GM21390 (cell line): ENCODE results near the gene NKD2.
"Not testable (repeated sequence)": the region's sequence is repeated elsewhere in the genome, so short reads cannot be mapped to it uniquely, and the experiment has no call there.

Experiments used
- ATAC-seq: cut with Tn5 transposase; IDR thresholded peaks from one replicate; pipeline ENCODE4 v1.9.1; 2021; ENCODE audit not compliant: unreplicated experiment

Gene NKD2

GRCh38 chr5:1054799-1055775, 46.5 kb downstream of the NKD2 start:
- no peak for ATAC-seq

GRCh38 chr5:1055896-1056610, 47.5 kb downstream of the NKD2 start:
- no peak for ATAC-seq

GRCh38 chr5:1056611-1057484, 48.2 kb downstream of the NKD2 start:
- ATAC-seq: no peak

GRCh38 chr5:1057485-1058082, 49.0 kb downstream of the NKD2 start:
- ATAC-seq: no peak

- no peak for ATAC-seq
Observed at GRCh38 chr5:1058083-1058945, 49.7 kb downstream of the NKD2 start.

- ATAC-seq: no peak
Observed at GRCh38 chr5:1058988-1059883, 50.6 kb downstream of the NKD2 start.

GRCh38 chr5:1059884-1060263, 51.3 kb downstream of the NKD2 start:
- ATAC-seq: no peak

- ATAC-seq: no peak
Observed at GRCh38 chr5:1060535-1060981, 52.0 kb downstream of the NKD2 start.

GRCh38 chr5:1061292-1061691, 52.7 kb downstream of the NKD2 start:
- not testable (repeated sequence) for ATAC-seq

- no peak for ATAC-seq
Observed at GRCh38 chr5:1061916-1062315, 53.3 kb downstream of the NKD2 start.

GRCh38 chr5:1062761-1063568, 54.4 kb downstream of the NKD2 start:
- no peak for ATAC-seq

- ATAC-seq: no peak
Observed at GRCh38 chr5:1063661-1064382, 55.2 kb downstream of the NKD2 start.

- ATAC-seq: no peak
Observed at GRCh38 chr5:1064383-1065142, 56.0 kb downstream of the NKD2 start.

GRCh38 chr5:1065143-1065750, 56.6 kb downstream of the NKD2 start:
- ATAC-seq: no peak

- no peak for ATAC-seq
Observed at GRCh38 chr5:1065891-1066650, 57.5 kb downstream of the NKD2 start.
